ENCODE measurements around the gene AFF1.

DNA sequence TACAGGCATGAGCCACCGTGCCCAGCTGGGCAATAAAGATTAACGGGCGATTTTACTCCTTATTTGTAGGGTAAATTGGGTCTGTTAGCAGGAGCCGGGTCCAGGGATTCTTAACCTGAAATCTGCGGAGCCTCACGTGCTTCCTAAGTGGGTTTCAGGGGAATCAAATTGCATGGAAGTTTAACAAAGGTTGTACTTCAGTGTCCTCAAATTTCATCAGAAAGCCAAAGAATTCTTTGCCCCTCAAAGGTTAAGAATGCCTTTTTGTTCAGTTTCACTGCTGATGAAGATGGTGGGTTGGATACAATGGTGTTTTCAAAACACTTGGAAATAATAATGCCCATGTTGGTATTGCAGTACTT is 67.9 kb downstream of the AFF1 start:
- TF ChIP-seq CTCF (conservative IDR thresholded peaks at IDR 0.05 in 1 of 2, IDR thresholded peaks at IDR 0.05 in 1 of 2; ENCODE audit: extremely low read depth in 1 of 2, insufficient read depth in 1 of 2, low read depth in 1 of 2, low read length in 2 of 2) (no peak), EZH2 (IDR thresholded peaks at IDR 0.05; ENCODE audit: borderline replicate concordance, low read length) (no peak)

All from mammary epithelial cell (primary cell).